OCI-LY1 (cell line): ENCODE results near the gene SAMD9L.

Experiments used
- H2AFZ ChIP-seq: fragments of 200-600 bp; sonication (generic), shearing (Covaris generic); 2 replicates; pipeline ENCODE4 v1.6.0; 2014; ENCODE audit warnings: antibody characterized with exemption, mild to moderate bottlenecking, low read length
- H3F3A ChIP-seq: fragments of 200-600 bp; sonication (generic), shearing (Covaris generic); 2 replicates; pipeline ENCODE4 v1.6.0; 2014; ENCODE audit warnings: mild to moderate bottlenecking, antibody characterized with exemption, low read length, moderate library complexity; ENCODE audit not compliant: insufficient read depth
- H3K27ac ChIP-seq: fragments of 200-600 bp; sonication (generic); 2 replicates; pipeline ENCODE4 v1.5.1; 2014; ENCODE audit warnings: low read length, mixed run types, mild to moderate bottlenecking, low read depth; ENCODE audit not compliant: poor library complexity, severe bottlenecking
- H3K27me3 ChIP-seq: fragments of 200-600 bp; sonication (generic); 2 replicates; pipeline ENCODE4 v1.6.0; 2014; ENCODE audit warnings: antibody characterized with exemption, mild to moderate bottlenecking, low read length, moderate library complexity; ENCODE audit not compliant: insufficient read depth
- H3K36me3 ChIP-seq: fragments of 200-600 bp; sonication (generic); 2 replicates; pipeline ENCODE4 v1.6.1; 2014; ENCODE audit warnings: mild to moderate bottlenecking, antibody characterized with exemption, low read length, moderate library complexity, mixed read lengths; ENCODE audit not compliant: insufficient read depth
- H3K4me1 ChIP-seq: fragments of 200-600 bp; sonication (generic); 2 replicates; pipeline ENCODE4 v1.5.1; 2014; ENCODE audit warnings: mild to moderate bottlenecking, low read length, moderate library complexity; ENCODE audit not compliant: insufficient read depth, severe bottlenecking
- H3K4me2 ChIP-seq: fragments of 200-600 bp; sonication (generic), shearing (Covaris generic); 2 replicates; pipeline ENCODE4 v1.6.1; 2014; ENCODE audit warnings: low read length
- H3K4me3 ChIP-seq: fragments of 200-600 bp; sonication (generic); 2 replicates; pipeline ENCODE4 v1.5.1; 2014; ENCODE audit warnings: low read length, low read depth, mild to moderate bottlenecking, mixed read lengths; ENCODE audit not compliant: poor library complexity, severe bottlenecking
- H3K79me2 ChIP-seq: fragments of 200-600 bp; shearing (Covaris generic); 2 replicates; pipeline ENCODE4 v1.6.1; 2016; ENCODE audit warnings: mixed run types, low read length, mixed read lengths; ENCODE audit not compliant: insufficient read depth
- H3K9ac ChIP-seq: fragments of 200-600 bp; sonication (generic), shearing (Covaris generic); 2 replicates; pipeline ENCODE4 v1.6.1; 2014; ENCODE audit warnings: mild to moderate bottlenecking, low read length, mixed read lengths
- H3K9me2 ChIP-seq: fragments of 200-600 bp; sonication (generic), shearing (Covaris generic); 2 replicates; pipeline ENCODE4 v1.6.1; 2014; ENCODE audit warnings: low read depth, mild to moderate bottlenecking, low read length, mixed read lengths
- H3K9me3 ChIP-seq: fragments of 200-600 bp; shearing (Covaris generic); 2 replicates; pipeline ENCODE4 v1.6.1; 2014; ENCODE audit warnings: low read length, mixed read lengths
- H4K20me1 ChIP-seq: fragments of 200-600 bp; sonication (generic), shearing (Covaris generic); 2 replicates; pipeline ENCODE4 v1.6.0; 2016; ENCODE audit warnings: mild to moderate bottlenecking, low read length; ENCODE audit not compliant: insufficient read depth
- CTCF ChIP-seq: fragments of 200-600 bp; sonication (generic), shearing (Covaris generic); IDR thresholded peaks from 2 replicates; pipeline ENCODE4 v1.5.1; 2017; ENCODE audit warnings: mild to moderate bottlenecking, antibody characterized with exemption, low read length, moderate library complexity, mixed read lengths
- EZH2 ChIP-seq: fragments of 200-600 bp; sonication (generic), shearing (Covaris generic); IDR thresholded peaks from 2 replicates; pipeline ENCODE4 v1.8.0; 2017; ENCODE audit warnings: borderline replicate concordance, mixed run types, mild to moderate bottlenecking, antibody characterized with exemption, low read length, moderate library complexity, mixed read lengths

The SAMD9L gene

GRCh38 chr7:93146036-93146435, 2.1 kb downstream of the SAMD9L start:
- no peaks in the 10 kb centered on the region for H4K20me1 ChIP-seq
- peaks cover 35% of the 10 kb centered on the region for H3K4me1 ChIP-seq
- H2AFZ ChIP-seq, result no peak overlapping the region
- H3K9me2 ChIP-seq, result no peaks in the 10 kb centered on the region
- H3K27ac ChIP-seq, result no peak overlapping the region
- TF ChIP-seq CTCF (no peak), EZH2 (no peak)
- no peaks in the 10 kb centered on the region for H3K27me3 ChIP-seq
- no peaks in the 10 kb centered on the region for H3K79me2 ChIP-seq
- H3K4me2 ChIP-seq, result no peak overlapping the region
- no peaks in the 10 kb centered on the region for H3F3A ChIP-seq
- H3K36me3 ChIP-seq, result no peaks in the 10 kb centered on the region
- no peaks in the 10 kb centered on the region for H3K9me3 ChIP-seq
- no peak overlapping the region for H3K4me3 ChIP-seq
- H3K9ac ChIP-seq, result no peak overlapping the region

- H3K79me2 ChIP-seq, result no peaks in the 10 kb centered on the region
- H3K27ac ChIP-seq, result no peak overlapping the region
- H3K36me3 ChIP-seq, result no peaks in the 10 kb centered on the region
- no peaks in the 10 kb centered on the region for H3K9me2 ChIP-seq
- H3K27me3 ChIP-seq, result no peaks in the 10 kb centered on the region
- H2AFZ ChIP-seq, result no peak overlapping the region
- no peaks in the 10 kb centered on the region for H3F3A ChIP-seq
- H3K4me1 ChIP-seq, result peaks cover 35% of the 10 kb centered on the region
- H3K9ac ChIP-seq, result no peak overlapping the region
- no peak overlapping the region for H3K4me2 ChIP-seq
- no peaks in the 10 kb centered on the region for H4K20me1 ChIP-seq
- H3K9me3 ChIP-seq, result no peaks in the 10 kb centered on the region
- TF ChIP-seq CTCF, result no peak
- TF ChIP-seq EZH2, result no peak
- H3K4me3 ChIP-seq, result no peak overlapping the region
These were observed 2.8 kb downstream of the SAMD9L start for GRCh38 chr7:93145354-93145753.

GRCh38 chr7:93142127-93142526, 6.1 kb downstream of the SAMD9L start:
- Histone ChIP-seq H3K79me2 (no peaks in the 10 kb centered on the region), H3F3A (no peaks in the 10 kb centered on the region), H3K27me3 (no peaks in the 10 kb centered on the region), H3K4me1 (peaks cover 18% of the 10 kb centered on the region), H3K9me3 (no peaks in the 10 kb centered on the region), H2AFZ (no peak overlapping the region), H3K9ac (no peak overlapping the region), H3K4me2 (no peak overlapping the region), H3K36me3 (no peaks in the 10 kb centered on the region), H3K4me3 (no peak overlapping the region), H3K9me2 (no peaks in the 10 kb centered on the region), H4K20me1 (no peaks in the 10 kb centered on the region), H3K27ac (no peak overlapping the region)
- no peak for TF ChIP-seq CTCF
- no peak for TF ChIP-seq EZH2
